Upper lobe of left lung (tissue), 6 donors: ENCODE results near the gene GPBP1L1. TPM values are rescaled to one million over a fixed set of nuclear protein-coding genes. Genes with fewer than 3 reads are reported as not detected.
"Not testable (repeated sequence)": the region's sequence is repeated elsewhere in the genome, so short reads cannot be mapped to it uniquely, and the experiment has no call there.

Source experiments
- ATAC-seq, 2 donors: fragments of 200-7000 bp; cut with Tn5 transposase; one replicate each; pipeline ENCODE4 v1.9.1; 2022; ENCODE audit warnings: mild to moderate bottlenecking in 2 of 2, moderate library complexity in 2 of 2; ENCODE audit not compliant: low FRiP score in 2 of 2
- DNase-seq, 2 donors: peaks; one replicate each; pipeline ENCODE4 v3.0.0-alpha.2; 2019 to 2020
- H3K27ac ChIP-seq, 4 donors: fragments of 200-600 bp; sonication (generic); one replicate each; pipeline ENCODE4 v1.5.1; 2016 to 2019
- H3K27me3 ChIP-seq, 4 donors: fragments of 200-600 bp; sonication (generic); one replicate each; pipeline ENCODE4 v1.5.1; 2017 to 2019
- H3K36me3 ChIP-seq, 4 donors: fragments of 200-600 bp; sonication (generic); one replicate each; pipeline ENCODE4 v1.5.1; 2016 to 2019
- H3K4me1 ChIP-seq, 4 donors: fragments of 200-600 bp; sonication (generic); one replicate each; pipeline ENCODE4 v1.5.1; 2018 to 2019
- H3K4me3 ChIP-seq, 4 donors: fragments of 200-600 bp; sonication (generic); one replicate each; pipeline ENCODE4 v1.5.1; 2017 to 2019; ENCODE audit warnings: mild to moderate bottlenecking in 2 of 4, moderate library complexity in 1 of 4
- H3K9me3 ChIP-seq, 4 donors: fragments of 200-600 bp; sonication (generic); one replicate each; pipeline ENCODE4 v1.5.1; 2018 to 2019
- CTCF ChIP-seq, 6 experiments: fragments of 450-650 bp in 4 of 6; fragments of 200-600 bp in 2 of 6; sonication (generic) in 2 of 6; IDR thresholded peaks; one replicate each; pipeline ENCODE4 v1.5.1; 2016 to 2019; ENCODE audit warnings: antibody characterized with exemption in 6 of 6
- EP300 ChIP-seq, 4 donors: sonication (generic); formaldehyde crosslinking; IDR thresholded peaks; one replicate each; pipeline ENCODE4 v1.5.1; 2017; ENCODE audit warnings: antibody characterized with exemption in 4 of 4, control low read depth in 2 of 4
- POLR2A ChIP-seq, 4 donors: fragments of 450-650 bp; IDR thresholded peaks; one replicate each; pipeline ENCODE4 v1.5.1; 2016 to 2017; ENCODE audit warnings: antibody characterized with exemption in 4 of 4, mild to moderate bottlenecking in 2 of 4
- POLR2AphosphoS5 ChIP-seq, 2 donors: sonication (generic); formaldehyde crosslinking; IDR thresholded peaks; one replicate each; pipeline ENCODE4 v1.5.1; 2017; ENCODE audit warnings: antibody characterized with exemption in 2 of 2
- WGBS, 2 donors: methylation state at CpG; one replicate each; pipeline ENCODE4 v1.1.5; 2017 to 2018; 5-methylcytosine and 5-hydroxymethylcytosine counted together
- total RNA-seq, 6 donors: library from RNA; depleted of rRNA in 4 of 6; stranded (reverse); fragments of >200 nt in 4 of 6; gene quantifications; one replicate each; pipeline versions ENCODE4 v1.1.0 to v1.2.1, GENCODE V29; 2016 to 2021
- donor health status: DM: no; HTN: no; CAD: no; lungs with moderate emphysema.
- donor health status: DM: no; HTN: yes; CAD: no; lungs with severe emphysema.

GPBP1L1 gene
- total RNA-seq = 100 to 1,000 TPM; 112 to 184 (median 132) TPM

GRCh38 chr1:45686288-45687013, at the start of gene GPBP1L1:
Gene GPBP1L1, minus strand, starts transcription at chr1:45686533. Its CDS starts 27,446 bp downstream, at chr1:45659087.
- Histone ChIP-seq H3K36me3 (peaks cover 0 to 11% (median 5%) of the 10 kb centered on the region in 4 donors), H3K4me3 (peak within 1 kb of the TSS; percentile 58 to 94 (median 72)), H3K27me3 (no peaks in the 10 kb centered on the region), H3K27ac (peak within 1 kb of the TSS; percentile 96 to 98 (median 97)), H3K4me1 (peaks cover 44 to 57% (median 48%) of the 10 kb centered on the region in 4 donors), H3K9me3 (no peaks in the 10 kb centered on the region)
- ATAC-seq = peak; percentile 95 to 98
- DNase-seq = peak; percentile 96 to 99
- peak in 3 of 4 donors; percentile 73 to 83 (median 77) for TF ChIP-seq POLR2A (IDR thresholded peaks at IDR 0.05)
- peak; percentile 65 to 94 for TF ChIP-seq POLR2AphosphoS5 (IDR thresholded peaks at IDR 0.05)
- no peak for TF ChIP-seq EP300 (IDR thresholded peaks at IDR 0.05)
- peak in 1 of 6 experiments; percentile 5 for TF ChIP-seq CTCF (IDR thresholded peaks at IDR 0.05)
- WGBS, 2 donors = 0% methylated on average over 20 to 33 of the region's 52 CpGs

GRCh38 chr1:45730780-45731319, 44.5 kb upstream of the GPBP1L1 start:
- DNase-seq (no peak), ATAC-seq (no peak)
- no peaks in the 10 kb centered on the region for H3K9me3 ChIP-seq
- H3K27ac ChIP-seq = peak overlapping the region in 3 of 4 donors; percentile 14 to 62 (median 32)
- 91 to 92% methylated on average over 1 of the region's 1 CpG for WGBS, 2 donors
- TF ChIP-seq POLR2A (IDR thresholded peaks at IDR 0.05) (no peak), CTCF (IDR thresholded peaks at IDR 0.05) (no peak), EP300 (IDR thresholded peaks at IDR 0.05) (no peak), POLR2AphosphoS5 (IDR thresholded peaks at IDR 0.05) (no peak)
- peaks cover 0 to 17% (median 4%) of the 10 kb centered on the region in 4 donors for H3K36me3 ChIP-seq
- no peak overlapping the region for H3K4me3 ChIP-seq
- H3K4me1 ChIP-seq = peaks cover 0 to 8% (median 5%) of the 10 kb centered on the region in 4 donors
- no peaks in the 10 kb centered on the region for H3K27me3 ChIP-seq

- no peak for TF ChIP-seq CTCF (IDR thresholded peaks at IDR 0.05)
- TF ChIP-seq POLR2A (IDR thresholded peaks at IDR 0.05) = no peak
- TF ChIP-seq EP300 (IDR thresholded peaks at IDR 0.05) = peak in 1 of 4 donors; percentile 22
- TF ChIP-seq POLR2AphosphoS5 (IDR thresholded peaks at IDR 0.05) = peak in 1 of 2 donors; percentile 29
- peak in 1 of 2 donors; percentile 78 for ATAC-seq
- peaks cover 0 to 8% (median 5%) of the 10 kb centered on the region in 4 donors for H3K4me1 ChIP-seq
- H3K27ac ChIP-seq = peak overlapping the region in 3 of 4 donors; percentile 9 to 32 (median 14)
- DNase-seq = peak in 1 of 2 donors; percentile 74
- H3K27me3 ChIP-seq = no peaks in the 10 kb centered on the region
- H3K4me3 ChIP-seq = no peak overlapping the region
- H3K36me3 ChIP-seq = peaks cover 0 to 17% (median 4%) of the 10 kb centered on the region in 4 donors
- no peaks in the 10 kb centered on the region for H3K9me3 ChIP-seq
- WGBS, 2 donors = 55 to 62% methylated on average over 3 of the region's 3 CpGs
Observed at GRCh38 chr1:45730075-45730779, 43.9 kb upstream of the GPBP1L1 start.

- not testable (repeated sequence) for H3K27me3 ChIP-seq, H3K27ac ChIP-seq, H3K9me3 ChIP-seq, ATAC-seq, DNase-seq, H3K4me3 ChIP-seq
- peaks cover 0 to 17% (median 4%) of the 10 kb centered on the region in 4 donors for H3K36me3 ChIP-seq
- 95% methylated on average over 8 to 9 of the region's 9 CpGs for WGBS, 2 donors
- peaks cover 4 to 11% (median 6%) of the 10 kb centered on the region in 4 donors for H3K4me1 ChIP-seq
Observed at GRCh38 chr1:45726007-45726406, 39.7 kb upstream of the GPBP1L1 start.
